ENCODE results near the gene SERTM1. TPM values are rescaled to one million over a fixed set of nuclear protein-coding genes. Genes with fewer than 3 reads are reported as not detected.

Gene SERTM1
- total and polyA plus RNA-seq, 8 donors = 0.67 to 12.4 (median 7.3) TPM

- Histone ChIP-seq H3K36me3 (no peaks in the 10 kb centered on the region), H3K27me3 (no peaks in the 10 kb centered on the region), H3K4me3 (no peak overlapping the region), H3K9me3 (no peaks in the 10 kb centered on the region), H3K4me1 (no peaks in the 10 kb centered on the region), H3K27ac (no peak overlapping the region)
- no peak for TF ChIP-seq CTCF (IDR thresholded peaks at IDR 0.05)
- ATAC-seq (no peak), DNase-seq (no peak)
- intact Hi-C loops (cut with DNase I) = no loop called here
Measured at GRCh38 chr13:36639610-36640009, 34.2 kb upstream of the SERTM1 start.

- no peaks in the 10 kb centered on the region for H3K9me3 ChIP-seq
- DNase-seq = no peak
- no peak for TF ChIP-seq CTCF (IDR thresholded peaks at IDR 0.05)
- intact Hi-C loops (cut with DNase I) = no loop called here
- H3K4me1 ChIP-seq = no peaks in the 10 kb centered on the region
- no peak for ATAC-seq
- no peak overlapping the region for H3K4me3 ChIP-seq
- H3K27me3 ChIP-seq = no peaks in the 10 kb centered on the region
- H3K27ac ChIP-seq = no peak overlapping the region
- no peaks in the 10 kb centered on the region for H3K36me3 ChIP-seq
Measured at GRCh38 chr13:36650611-36651010, 23.2 kb upstream of the SERTM1 start.

- Histone ChIP-seq H3K4me3 (no peak overlapping the region), H3K4me1 (no peaks in the 10 kb centered on the region), H3K9me3 (no peaks in the 10 kb centered on the region), H3K27me3 (no peaks in the 10 kb centered on the region), H3K27ac (no peak overlapping the region), H3K36me3 (no peaks in the 10 kb centered on the region)
- DNase-seq (no peak), ATAC-seq (no peak)
- intact Hi-C loops (cut with DNase I) = no loop called here
- no peak for TF ChIP-seq CTCF (IDR thresholded peaks at IDR 0.05)
Measured at GRCh38 chr13:36665630-36666029, 8.2 kb upstream of the SERTM1 start.

- Histone ChIP-seq H3K4me3 (no peak overlapping the region), H3K27me3 (peaks cover 0 to 1% of the 10 kb centered on the region in 2 donors), H3K9me3 (no peaks in the 10 kb centered on the region), H3K36me3 (no peaks in the 10 kb centered on the region), H3K27ac (no peak overlapping the region), H3K4me1 (no peaks in the 10 kb centered on the region)
- no peak for ATAC-seq
- TF ChIP-seq CTCF (IDR thresholded peaks at IDR 0.05) = no peak
- no peak for DNase-seq
- intact Hi-C loops (cut with DNase I) = no loop called here
Measured at GRCh38 chr13:36666477-36667229, 7.2 kb upstream of the SERTM1 start.

GRCh38 chr13:36668316-36668715, 5.5 kb upstream of the SERTM1 start:
- no peaks in the 10 kb centered on the region for H3K36me3 ChIP-seq
- peaks cover 6 to 15% of the 10 kb centered on the region in 2 donors for H3K27me3 ChIP-seq
- TF ChIP-seq CTCF (IDR thresholded peaks at IDR 0.05) = no peak
- H3K4me3 ChIP-seq = no peak overlapping the region
- H3K9me3 ChIP-seq = no peaks in the 10 kb centered on the region
- no peak overlapping the region for H3K27ac ChIP-seq
- no peaks in the 10 kb centered on the region for H3K4me1 ChIP-seq
- DNase-seq (no peak), ATAC-seq (no peak)
- intact Hi-C loops (cut with DNase I) = no loop called here

Measured in left lung (tissue), 10 donors.